Measurements from ENCODE around the gene TSKS.

Gene TSKS

GRCh38 chr19:49763230-49763629 is at the start of gene TSKS:
TSKS (minus strand) TSS chr19:49763306; CDS start chr19:49763247, 59 bp downstream.
- no peak for DNase-seq

- DNase-seq = no peak
These were observed 49.4 kb upstream of the TSKS start for GRCh38 chr19:49812452-49812996.

- no peak for DNase-seq
These were observed 48.2 kb upstream of the TSKS start for GRCh38 chr19:49811328-49811727.

GRCh38 chr19:49809941-49810389 is 46.9 kb upstream of the TSKS start:
- DNase-seq = no peak

GRCh38 chr19:49809160-49809940 is 46.2 kb upstream of the TSKS start:
- DNase-seq = peak; percentile 19

- peak; percentile 62 for DNase-seq
These were observed 45.6 kb upstream of the TSKS start for GRCh38 chr19:49808711-49809159.

- DNase-seq = no peak
These were observed 45.0 kb upstream of the TSKS start for GRCh38 chr19:49807904-49808675.

- no peak for DNase-seq
These were observed 44.2 kb upstream of the TSKS start for GRCh38 chr19:49807058-49807903.

GRCh38 chr19:49806620-49806959 is 43.5 kb upstream of the TSKS start:
- no peak for DNase-seq

- no peak for DNase-seq
These were observed 42.9 kb upstream of the TSKS start for GRCh38 chr19:49805822-49806619.

- no peak for DNase-seq
These were observed 40.4 kb upstream of the TSKS start for GRCh38 chr19:49803529-49803856.

- no peak for DNase-seq
These were observed 39.9 kb upstream of the TSKS start for GRCh38 chr19:49802836-49803528.

GRCh38 chr19:49801966-49802661 is 39.0 kb upstream of the TSKS start:
- peak; percentile 84 for DNase-seq

- no peak for DNase-seq
These were observed 38.3 kb upstream of the TSKS start for GRCh38 chr19:49801401-49801888.

- no peak for DNase-seq
These were observed 37.7 kb upstream of the TSKS start for GRCh38 chr19:49800771-49801170.

GRCh38 chr19:49799798-49800376 is 36.8 kb upstream of the TSKS start:
- no peak for DNase-seq

- no peak for DNase-seq
These were observed 36.2 kb upstream of the TSKS start for GRCh38 chr19:49799271-49799797.

- DNase-seq = no peak
These were observed 35.5 kb upstream of the TSKS start for GRCh38 chr19:49798574-49798973.

GRCh38 chr19:49795615-49796014 is 32.5 kb upstream of the TSKS start:
- DNase-seq = no peak

GRCh38 chr19:49793561-49793840 is 30.4 kb upstream of the TSKS start:
- DNase-seq = peak; percentile 26

All from kidney glomerular epithelial cell (primary cell).